HT1080 (cell line): ENCODE data around the gene SAG. TPM values are rescaled to one million over a fixed set of nuclear protein-coding genes. Genes with fewer than 3 reads are reported as not detected.
A peak's percentile ranks its signal among the peaks of the same experiment; 100 is the strongest.
"Not testable (repeated sequence)": the region's sequence is repeated elsewhere in the genome, so short reads cannot be mapped to it uniquely, and the experiment has no call there.

Experiments used
- DNase-seq: peaks from one replicate; pipeline ENCODE4 v3.0.0-alpha.2; 2015; ENCODE audit warnings: low read depth
- total RNA-seq: library from RNA; depleted of rRNA; stranded (reverse); fragments of >200 nt; shearing (Covaris generic); gene quantifications from 2 replicates; pipeline ENCODE4 v1.2.3, GENCODE V29; 2014

SAG gene
- total RNA-seq, 1 experiment from 2014 or later, result not detected

DNA sequence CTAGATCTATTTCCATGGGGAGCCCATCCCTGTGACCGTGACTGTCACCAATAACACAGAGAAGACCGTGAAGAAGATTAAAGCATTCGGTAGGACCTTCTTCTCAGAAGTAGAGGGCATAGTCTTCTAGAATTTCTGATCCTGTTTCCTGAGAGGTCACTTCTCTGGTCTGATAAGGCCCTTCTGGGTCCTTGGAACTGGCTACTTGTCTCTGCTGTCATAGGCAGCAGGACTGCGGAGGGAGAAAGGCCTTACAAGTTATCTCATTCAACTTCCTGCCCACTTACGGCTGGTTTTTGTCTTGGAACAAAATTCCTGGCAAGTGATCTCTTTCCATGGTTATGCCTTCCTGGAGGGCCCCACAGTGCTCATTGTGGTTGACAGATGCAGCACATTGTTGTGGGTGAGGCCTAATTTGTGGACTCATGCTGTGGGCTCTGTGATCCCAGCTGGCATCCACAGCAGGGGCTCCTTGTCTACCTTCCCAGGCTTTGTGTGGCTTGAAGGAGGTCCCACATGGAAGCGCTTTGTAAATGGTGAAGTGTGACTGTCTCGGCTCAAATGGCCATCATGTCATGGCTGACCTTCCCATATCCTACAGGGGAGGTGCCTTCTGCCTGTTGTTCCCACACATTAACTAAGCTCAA lies 22.0 kb downstream of the SAG start:
- DNase-seq, result peak; percentile 37

DNA sequence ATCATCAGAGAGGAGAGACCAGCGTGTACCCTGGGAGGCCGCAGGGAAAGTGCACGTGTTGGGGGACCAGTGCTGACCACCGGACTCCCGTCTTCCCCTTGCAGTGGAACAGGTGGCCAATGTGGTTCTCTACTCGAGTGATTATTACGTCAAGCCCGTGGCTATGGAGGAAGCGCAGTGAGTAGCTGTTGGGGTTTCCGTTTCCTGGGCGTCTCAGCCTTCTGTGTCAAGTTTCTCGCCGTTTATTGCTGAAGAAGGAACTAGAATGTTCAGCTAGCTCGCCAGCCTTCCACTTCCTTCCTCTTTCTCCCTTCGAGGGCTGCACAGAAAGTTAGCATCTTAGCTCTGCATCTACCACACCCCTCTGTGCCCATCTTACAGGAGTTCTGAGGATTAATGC lies 23.9 kb downstream of the SAG start:
- no peak for DNase-seq

DNA sequence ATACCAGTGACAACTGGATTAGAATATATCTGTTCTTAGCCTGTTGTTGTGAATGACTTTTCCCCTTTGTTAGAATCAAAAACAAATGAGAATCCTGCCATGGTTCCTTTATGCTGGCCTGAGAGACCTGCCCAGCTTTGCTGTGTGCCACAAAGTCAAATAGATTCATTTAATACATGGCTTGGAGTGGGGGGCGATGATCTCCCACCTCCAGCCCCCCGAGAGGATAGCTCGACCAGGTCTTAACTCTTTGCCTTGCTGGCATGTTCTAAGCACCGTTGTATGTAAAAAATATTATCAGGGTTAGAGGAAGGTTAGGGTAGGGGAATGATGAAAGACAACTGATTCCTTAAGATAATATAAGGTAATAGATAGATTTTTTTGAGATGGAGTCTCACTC lies 24.5 kb downstream of the SAG start:
- no peak for DNase-seq

DNA sequence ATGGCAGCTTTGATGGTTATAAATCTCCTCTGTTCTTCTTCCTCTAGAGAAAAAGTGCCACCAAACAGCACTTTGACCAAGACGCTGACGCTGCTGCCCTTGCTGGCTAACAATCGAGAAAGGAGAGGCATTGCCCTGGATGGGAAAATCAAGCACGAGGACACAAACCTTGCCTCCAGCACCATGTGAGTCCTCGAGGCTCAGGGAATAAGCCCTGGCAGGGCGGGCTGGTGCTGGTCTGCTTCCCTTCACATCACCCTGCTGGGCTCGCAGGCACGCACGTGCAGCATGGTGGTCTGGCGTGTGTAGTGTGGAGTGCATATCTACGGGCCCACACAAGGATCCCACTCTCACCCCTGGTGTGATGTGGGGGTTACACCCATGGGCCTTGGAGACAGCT lies 27.3 kb downstream of the SAG start:
- no peak for DNase-seq

DNA sequence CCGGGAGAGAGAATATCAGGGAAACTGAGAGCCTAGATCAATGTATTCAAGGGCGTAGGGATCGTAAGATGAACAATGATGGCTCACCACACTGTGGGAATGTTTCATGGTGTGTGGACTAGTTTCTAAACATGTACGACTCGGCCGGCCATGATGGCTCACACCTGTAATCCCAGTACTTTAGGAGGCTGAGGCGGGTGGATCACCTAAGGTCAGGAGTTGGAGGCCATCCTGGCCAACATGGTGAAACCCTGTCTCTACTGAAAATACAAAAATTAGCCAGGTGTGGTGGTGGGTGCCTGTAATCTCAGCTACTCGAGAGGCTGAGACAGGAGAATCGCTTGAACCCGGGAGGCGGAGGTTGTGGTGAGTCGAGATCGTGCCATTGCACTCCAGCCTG lies 28.5 kb downstream of the SAG start:
- DNase-seq, result not testable (repeated sequence)

DNA sequence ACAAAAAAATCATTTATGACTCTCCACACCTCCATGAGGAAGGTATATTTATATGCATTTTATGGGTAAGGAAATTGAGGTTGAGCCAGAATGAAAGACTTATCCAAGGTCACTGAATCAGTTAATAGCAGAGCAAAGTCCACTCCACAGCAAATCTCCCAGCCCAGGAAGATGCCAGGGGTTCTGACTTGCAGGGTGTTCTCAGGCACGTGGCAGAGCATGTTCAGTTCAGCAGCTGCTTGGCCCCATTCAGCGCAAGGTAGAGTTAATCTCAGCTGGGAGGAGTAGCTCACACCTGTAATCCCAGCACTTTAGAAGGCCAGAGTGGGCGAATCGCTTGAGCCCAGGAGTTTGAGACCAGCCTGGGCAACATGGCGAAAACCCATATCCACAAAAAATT lies 28.9 kb downstream of the SAG start:
- DNase-seq, result no peak

DNA sequence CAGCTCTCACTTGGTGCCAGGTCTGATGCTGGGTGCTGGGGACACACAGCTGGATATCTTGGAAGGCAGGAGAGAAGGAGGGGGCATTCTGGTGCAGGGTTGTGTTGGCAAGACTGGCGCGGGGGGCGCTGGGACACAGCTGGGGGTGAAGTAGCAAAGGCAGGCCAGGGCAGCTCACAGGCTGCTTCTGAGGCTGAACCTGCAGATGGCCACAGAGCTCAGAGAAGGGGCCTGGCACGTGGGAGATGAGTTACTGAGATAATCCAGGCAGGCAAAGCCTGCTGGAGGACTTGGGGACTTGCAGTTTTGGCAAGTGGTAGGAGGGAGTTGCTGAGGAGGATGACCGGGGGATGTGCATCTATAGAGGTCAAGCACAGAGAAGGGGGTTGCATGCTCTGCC lies 30.4 kb downstream of the SAG start:
- no peak for DNase-seq

DNA sequence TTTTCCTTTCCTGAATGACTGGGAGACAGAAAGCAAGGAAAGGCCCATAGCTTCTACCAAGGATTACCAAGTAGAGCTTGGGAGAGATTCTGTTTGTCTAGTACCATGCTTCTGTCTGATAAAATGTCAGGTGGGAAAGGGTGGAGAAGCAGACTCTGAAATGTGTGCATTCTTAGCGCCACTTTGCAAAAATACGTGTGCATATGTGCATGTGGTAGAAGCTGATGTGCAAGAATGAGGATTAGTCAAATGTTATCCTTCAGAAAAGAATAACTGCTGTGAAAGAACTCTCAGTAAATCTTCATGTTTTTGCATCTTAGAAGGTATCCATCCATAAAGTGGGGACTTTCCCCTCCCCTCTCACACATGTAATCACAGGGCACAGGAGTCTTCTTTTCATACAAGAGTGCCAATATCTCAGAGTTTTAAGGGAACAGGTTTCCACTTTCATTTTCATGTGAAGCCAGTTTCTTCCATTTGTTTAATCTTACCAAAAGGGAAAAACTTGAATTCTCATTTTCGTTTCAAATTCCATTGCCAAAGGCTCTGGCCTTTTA lies 31.3 kb downstream of the SAG start:
- DNase-seq, result no peak

DNA sequence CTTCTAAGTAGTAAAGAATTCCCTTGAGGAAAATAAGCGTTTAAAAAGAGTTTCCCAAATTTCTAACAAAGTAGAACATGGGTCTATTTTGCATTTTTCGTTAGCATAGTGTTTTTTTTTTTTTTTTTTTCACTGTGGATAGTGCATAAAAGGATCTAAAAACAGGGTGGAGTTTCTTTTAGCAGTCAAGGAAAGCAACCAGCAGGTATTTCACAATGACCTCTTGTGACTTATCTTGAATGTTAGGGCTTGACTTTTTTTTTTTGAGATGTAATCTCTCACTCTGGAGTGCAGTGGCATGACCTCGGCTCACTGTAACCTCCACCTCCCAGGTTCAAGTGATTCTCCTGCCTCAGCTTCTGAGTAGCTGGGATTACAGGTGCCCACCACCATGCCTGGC lies 31.8 kb downstream of the SAG start:
- no peak for DNase-seq

DNA sequence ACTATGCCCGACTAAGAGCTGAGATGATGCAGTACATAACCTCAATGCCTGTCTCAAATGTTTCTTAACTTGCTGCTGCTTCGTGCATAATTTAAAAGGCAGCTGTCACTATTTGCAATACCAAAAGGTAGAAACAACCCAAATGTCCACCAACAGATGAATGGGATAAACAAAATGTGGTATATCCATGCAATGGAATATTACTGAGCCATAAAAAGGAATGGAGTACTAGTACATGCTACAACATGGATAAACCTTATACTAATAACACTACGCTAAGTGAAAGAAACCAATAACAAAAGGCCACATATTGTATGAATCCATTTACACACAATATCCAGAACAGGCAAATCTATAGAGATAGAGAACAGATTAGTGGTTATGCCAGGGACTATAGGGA lies 33.7 kb downstream of the SAG start:
- no peak for DNase-seq

DNA sequence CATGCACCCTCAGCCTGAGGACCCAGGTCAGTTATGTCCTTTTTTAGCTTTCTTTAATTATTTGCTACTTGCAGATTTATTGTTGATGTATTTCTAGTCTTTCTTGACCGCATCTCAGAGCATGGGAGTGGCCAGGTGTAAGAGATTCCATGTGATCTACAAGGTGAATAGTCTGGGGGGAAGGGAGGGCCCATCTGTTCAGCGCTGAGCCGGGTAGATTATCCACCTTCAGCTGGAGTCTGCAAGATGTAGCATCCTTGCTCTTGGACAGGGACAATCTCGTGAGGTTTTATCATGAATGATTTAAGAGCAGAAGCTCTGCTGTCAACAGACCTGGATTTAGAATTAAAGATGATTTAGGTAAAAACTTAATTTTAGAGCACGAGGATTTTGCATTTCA lies 34.7 kb downstream of the SAG start:
- DNase-seq, result no peak

DNA sequence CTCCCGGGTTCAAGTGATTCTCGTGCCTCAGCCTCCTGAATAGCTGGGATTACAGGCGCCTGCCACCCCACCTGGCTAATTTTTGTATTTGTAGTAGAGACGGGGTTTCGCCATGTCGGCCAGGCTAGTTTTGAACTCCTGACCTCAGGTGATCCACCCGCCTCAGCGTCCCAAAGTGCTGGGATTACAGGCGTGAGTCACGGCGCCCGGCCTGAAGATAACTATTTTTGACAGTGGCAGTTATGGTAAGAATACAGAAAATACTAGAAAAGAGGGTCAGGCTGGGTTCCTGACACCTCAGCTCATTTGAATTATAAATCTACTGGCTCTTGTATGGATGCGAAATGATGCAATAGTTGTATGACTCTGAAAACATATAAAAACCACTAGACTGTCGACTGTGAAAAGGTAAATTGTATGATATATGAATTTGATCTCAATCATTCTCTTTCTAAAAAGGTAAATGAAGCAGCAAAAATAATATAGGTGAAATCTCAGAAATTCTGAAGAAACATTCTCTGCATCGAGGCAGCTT lies 35.6 kb downstream of the SAG start:
- DNase-seq, result no peak

DNA sequence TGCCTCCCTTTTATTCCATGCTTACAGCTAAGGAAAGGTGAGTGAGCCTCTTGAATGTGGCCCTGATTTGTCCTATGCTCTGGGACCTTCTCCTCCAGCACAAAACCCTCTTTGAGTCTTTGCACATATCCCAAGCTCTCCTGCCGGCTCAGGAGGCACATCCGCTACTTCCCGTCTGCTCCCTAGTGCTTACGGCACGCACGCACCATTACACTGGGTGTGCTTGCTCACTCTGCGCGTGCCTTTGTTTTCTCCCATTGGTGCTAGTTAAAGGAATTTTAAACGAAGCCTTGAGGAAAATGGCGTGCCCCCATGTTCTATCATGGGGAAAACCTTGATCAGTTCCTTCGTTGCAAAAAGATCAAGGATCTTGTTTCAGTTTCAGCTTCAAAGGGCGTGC lies 38.8 kb downstream of the SAG start:
- DNase-seq, result no peak

DNA sequence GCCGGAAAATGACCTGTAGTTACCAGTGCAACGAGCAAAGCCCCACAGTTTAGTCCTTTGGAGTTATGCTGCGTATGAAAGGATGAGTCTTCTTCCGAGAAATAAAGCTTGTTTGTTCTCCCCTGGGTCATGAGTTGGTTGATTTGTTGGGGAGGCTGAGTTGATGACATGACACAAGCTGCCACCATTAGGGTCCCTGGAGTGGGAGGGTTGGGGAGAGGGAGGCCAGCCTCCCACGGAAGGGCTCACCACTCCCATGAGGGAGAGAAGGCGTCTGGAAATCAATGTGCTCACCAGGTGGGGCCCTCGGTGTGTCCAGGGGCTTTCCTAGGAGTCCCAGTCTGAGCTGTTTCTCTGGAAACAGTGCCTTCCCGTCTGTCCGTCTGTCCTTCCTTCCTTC lies 39.3 kb downstream of the SAG start:
- no peak for DNase-seq

DNA sequence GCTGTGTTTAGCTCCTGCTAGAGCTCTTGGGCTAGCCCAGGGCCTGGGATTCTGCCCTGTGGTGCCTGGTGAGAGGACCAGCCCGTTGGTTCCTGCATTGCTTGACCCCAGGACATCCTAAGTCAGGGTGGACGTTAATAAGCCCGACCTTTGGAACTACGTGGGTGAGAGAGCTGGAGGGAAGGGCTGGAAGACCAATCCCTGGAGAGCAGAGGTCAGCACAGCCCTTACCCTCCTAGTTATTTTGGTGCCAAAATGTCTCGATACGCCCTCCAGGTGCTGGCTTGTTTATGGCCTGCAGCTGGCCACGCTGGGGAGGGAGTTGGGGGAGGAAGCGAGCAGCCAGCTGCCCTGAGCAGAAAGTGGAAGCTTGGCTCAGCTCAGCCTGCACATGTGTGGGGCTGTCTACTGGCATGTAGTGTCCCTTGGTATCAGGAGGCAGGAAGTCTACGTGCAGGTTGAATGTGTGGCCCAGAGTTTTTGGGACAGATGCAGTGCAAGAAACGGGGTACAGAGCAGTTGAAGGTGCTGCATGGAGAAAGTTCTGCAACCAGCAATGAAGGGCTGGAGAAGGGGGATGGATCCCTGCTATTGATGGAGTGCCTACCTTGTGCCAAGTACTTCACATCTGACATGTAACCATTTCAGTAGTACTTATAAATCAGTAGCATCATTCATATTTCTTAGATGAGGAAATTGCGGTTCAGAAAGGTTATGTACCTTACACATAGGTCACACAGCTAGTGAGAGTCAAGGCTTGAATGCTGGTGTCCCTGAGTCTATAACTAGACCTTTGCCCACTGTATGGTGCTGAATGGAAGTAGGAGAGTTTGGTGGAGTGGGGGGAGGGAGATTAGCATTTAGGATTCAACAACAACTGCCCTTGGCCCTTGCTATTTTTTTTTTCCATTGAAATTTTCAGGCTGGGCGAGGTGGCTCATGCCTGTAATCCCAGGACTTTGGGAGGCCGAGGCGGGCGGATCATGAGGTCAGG lies 41.7 kb downstream of the SAG start:
- no peak for DNase-seq

DNA sequence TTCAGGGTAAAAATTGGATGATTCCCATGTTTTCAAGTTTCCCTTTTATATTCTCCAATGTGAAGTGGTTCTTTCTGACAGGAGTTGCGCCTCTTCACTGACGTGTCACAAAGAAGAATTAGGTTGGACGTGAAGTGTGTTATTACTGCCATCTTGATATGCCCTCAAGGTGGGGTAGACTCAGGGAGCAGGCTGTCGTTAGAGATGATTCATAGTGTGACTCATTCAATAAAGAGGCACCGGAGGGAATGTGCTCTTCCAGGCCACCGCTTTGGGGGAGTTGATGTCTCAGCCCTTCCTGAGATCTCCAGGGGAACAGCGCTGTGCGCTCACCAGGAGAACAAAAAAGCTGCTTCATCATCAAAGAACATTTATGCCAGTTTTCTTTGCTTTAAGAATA lies 43.1 kb downstream of the SAG start:
- peak; percentile 98 for DNase-seq

DNA sequence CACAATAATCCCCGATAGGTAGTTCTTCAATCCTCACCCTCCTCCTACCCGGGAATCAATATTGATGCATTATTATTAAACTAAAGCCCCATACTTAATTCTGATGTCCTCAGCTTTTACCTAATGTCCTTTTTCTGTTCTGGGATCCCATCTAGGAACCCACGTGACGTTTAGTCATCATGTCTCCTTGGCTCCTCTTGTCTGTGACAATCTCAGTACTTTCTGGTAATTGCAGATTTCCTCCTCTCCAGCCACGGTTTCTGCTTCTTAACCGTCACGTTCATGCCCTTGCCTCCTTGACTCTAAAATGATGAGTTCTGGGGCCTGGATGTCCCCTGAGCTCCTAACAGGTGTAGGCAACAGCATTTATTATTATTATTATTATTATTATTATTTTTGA lies 43.8 kb downstream of the SAG start:
- DNase-seq, result peak; percentile 50

DNA sequence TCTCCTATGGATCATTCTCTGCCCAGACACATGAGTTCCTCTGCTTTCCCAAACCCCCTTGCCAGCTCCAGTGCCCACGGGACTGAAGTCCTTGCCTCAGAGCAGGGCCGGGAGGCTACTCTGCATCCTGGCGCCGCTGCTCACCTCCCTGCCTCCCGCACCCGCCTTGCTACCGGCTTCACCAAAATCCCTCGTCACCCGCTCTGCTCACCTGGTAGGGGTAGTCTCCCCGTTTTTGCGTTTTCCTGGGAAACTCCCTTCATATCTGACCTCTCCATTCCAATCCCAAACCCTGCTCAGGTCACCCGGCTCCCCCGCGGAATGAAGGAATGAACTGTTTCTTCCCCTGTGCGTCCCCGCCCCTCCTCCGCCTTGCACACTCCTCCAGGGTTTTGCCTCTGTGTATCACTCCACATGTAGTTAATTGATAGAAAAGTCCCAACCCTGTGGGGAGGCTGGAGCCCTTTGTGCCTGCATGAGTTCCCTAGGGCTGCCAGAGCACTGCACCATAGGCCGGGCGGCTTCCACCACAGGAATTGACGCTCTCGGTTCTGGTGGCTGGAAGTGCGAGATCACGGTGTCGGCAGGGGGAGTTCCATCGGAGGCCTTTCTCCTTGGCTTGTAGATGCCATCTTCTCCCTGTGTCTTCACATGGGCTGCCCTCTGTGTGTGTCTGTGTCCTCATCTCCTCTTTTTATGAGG lies 44.7 kb downstream of the SAG start:
- DNase-seq, result no peak

DNA sequence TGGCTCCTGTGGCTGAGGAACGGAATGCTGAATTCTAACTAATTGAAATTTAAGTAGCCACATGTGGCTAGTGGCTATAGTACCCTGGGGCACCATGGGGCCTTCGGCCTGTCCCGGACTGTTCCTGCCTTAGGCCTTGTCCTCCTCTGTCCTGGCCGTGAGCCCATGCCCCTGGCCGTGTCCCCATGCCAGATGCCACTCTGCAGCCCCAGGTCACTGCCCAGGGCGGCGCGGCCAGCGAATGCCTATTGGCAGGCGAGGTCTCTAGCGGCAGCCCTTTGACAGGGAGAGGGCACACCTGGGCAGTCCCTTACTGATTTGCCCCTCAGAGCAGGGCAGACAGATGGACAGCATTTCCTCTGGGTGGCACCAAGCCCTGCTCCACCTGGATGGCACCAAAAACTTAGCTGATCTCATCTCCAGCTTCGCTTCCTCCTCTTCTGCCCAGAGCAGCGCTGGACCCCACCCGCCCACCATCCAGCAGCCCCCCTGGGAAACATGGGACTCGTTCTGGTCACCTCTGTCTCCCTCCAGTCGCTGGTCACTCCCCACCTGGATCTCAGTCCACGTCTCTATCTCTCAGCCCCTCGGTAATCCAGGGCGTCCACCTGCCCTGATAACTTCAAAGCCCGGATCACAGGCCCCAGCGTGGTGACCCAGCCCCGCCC lies 45.6 kb downstream of the SAG start:
- no peak for DNase-seq

DNA sequence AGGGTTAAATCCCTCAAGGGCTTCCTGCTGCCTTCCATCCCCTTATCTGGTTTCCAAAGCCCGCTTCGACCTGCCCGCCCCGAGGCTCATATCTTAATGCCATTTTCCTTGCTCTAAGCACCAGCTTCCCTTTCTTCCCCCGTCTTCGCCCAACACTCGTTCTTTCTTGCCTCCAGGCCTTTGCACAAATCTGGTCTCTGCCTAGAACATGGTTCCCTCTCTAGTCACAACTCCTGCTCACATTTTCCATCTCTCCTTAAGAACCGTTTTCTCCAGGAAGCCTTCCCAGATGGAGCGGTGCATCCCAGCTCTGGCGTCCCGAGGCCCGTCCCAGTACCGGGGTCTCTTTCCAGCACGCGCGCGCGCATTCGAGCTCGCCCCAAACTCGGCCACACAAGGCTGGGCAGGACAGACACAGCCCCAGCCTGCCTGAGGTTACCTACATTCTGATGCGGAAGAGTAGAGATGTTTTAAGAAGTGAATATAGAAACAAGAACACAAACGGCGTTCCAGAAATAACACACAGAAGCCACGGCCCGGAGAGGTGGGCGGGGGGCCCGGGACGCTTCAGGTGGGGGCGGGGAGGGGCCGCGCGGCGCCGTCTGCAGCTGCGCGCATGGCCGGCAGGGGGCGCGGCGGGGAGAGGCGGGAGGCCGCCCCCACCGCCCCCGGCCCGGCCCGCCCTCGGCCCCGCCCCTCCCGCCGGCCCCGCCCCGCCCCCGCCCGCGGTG lies 46.3 kb downstream of the SAG start, which contains the start of gene DGKD:
TSS of gene DGKD (plus strand) at position 726 of the 731 bp plus-strand sequence. CDS start 25 bp downstream, outside the sequence.
- no peak for DNase-seq
